WI38 (cell line): ENCODE data around the gene VILL.

Experiments
- H3K4me3 ChIP-seq: 2 replicates; pipeline ENCODE4 v1.5.1; 2011; ENCODE audit warnings: low read depth, mild to moderate bottlenecking, control low read depth, low read length
- TF ChIP-seq, protein P1 (sequence below): IDR thresholded peaks from 2 replicates; pipeline ENCODE4 v1.5.1; 2012; ENCODE audit warnings: low read depth, mild to moderate bottlenecking, control low read depth, low read length

Gene VILL

DNA sequence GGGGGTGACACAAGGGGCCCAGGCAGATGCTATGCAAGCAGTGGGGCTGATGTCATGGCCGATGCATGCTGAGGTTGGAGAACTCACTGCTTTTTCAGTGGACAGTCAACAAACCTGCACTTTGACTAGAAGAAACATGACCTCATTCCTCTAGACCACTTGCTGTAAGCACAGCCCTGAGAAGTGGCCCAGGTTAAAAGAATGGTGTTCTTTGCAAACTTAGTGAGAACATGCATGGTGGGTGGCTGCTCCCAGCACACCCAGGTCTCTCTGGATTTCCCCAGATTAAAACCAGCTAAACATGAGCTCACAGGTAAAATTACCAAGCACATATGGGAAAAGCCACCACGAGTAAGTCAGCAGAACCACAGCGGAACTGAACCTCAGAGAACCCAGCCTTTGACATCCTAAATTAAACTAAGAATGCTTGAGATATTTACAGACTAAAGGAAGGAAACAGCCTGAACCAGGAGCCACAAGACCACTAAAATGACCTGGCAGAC, 64.0 kb downstream of the VILL start:
- TF ChIP-seq, protein P1, sequence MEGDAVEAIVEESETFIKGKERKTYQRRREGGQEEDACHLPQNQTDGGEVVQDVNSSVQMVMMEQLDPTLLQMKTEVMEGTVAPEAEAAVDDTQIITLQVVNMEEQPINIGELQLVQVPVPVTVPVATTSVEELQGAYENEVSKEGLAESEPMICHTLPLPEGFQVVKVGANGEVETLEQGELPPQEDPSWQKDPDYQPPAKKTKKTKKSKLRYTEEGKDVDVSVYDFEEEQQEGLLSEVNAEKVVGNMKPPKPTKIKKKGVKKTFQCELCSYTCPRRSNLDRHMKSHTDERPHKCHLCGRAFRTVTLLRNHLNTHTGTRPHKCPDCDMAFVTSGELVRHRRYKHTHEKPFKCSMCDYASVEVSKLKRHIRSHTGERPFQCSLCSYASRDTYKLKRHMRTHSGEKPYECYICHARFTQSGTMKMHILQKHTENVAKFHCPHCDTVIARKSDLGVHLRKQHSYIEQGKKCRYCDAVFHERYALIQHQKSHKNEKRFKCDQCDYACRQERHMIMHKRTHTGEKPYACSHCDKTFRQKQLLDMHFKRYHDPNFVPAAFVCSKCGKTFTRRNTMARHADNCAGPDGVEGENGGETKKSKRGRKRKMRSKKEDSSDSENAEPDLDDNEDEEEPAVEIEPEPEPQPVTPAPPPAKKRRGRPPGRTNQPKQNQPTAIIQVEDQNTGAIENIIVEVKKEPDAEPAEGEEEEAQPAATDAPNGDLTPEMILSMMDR: no peak
- no peak overlapping the region for H3K4me3 ChIP-seq
